Activated CD8-positive, alpha-beta memory T cell treated with anti-CD3 and anti-CD28 coated beads, Interleukin-2, amount 50 U/mL, for 24 hours (primary cell): ENCODE data around the gene PKD1L1.
"Not testable (repeated sequence)": the region's sequence is repeated elsewhere in the genome, so short reads cannot be mapped to it uniquely, and the experiment has no call there.

ENCODE experiments used
- DNase-seq: peaks from one replicate; pipeline ENCODE4 v3.0.0-alpha.2; 2020; ENCODE audit errors: extremely low read depth

PKD1L1 gene

DNA sequence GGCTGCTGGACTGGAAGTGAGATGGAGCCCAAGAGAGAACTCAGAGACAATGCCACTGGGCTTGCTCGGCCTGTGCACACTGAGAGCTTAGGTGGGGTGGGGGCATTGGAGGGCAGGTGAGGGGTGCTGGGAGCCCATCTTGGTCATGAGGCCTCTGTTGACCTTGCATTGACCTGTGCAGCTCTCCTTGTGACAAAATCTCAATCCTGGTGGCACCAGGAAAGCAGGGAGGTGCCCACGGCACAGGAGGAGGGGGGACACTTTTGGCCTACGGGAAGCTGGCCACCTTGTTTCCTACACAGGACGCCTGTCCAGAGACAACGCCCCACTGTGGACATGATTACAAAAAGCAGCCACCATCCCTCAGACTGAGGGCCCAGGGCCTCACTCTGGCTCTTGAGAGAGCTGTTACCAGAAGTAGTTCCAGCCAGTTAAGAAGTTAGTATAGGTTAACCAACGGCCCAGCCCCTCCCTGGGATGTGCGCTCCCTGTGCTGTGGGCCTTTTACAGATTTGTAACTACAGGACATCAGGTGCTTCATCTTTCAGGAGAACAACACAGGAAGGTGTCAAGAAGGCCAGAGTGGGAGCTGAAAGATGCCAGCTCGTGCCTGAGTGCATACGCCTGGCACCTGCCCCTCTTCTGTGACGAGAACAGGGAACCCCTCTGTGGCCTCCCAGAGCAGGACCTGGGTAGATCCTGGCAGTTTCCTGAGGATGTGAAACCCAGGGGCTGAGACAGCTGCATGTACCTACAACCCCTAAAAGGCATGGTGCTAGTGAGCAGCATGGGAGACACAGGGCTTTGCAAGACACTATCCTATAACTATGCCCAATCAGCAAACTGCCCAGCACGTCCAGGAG, 10.3 kb downstream of the PKD1L1 start:
- DNase-seq = no peak

DNA sequence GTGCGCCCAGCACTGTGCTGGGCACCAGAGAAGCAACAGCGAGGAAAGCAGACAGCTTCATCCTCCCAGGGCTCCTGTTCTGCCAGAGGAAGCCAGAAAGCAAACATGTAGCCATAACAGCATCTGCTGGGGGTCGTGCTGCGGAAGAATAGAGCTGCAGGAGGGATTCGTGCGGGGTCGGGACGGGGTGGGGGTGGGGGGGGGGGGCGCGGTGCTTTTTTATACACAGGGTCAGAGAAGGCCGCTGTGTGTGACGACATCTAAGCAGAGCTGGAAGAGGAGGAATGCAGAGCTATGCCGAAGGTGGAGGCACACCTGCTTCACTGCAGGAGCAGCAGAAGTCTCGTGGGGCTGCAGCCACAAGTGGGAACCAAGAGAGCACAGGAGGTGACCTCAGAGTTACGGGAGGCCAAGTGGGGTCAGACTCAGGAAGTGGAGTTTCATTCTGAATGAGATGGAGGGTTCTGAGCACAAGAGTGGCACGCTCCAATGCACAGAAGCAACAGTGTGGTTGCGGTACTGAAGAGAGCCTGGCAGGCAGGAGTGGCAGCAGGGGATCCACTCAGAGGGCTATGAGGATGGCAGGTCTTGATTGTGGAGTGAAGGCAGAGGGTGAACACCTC, 11.1 kb downstream of the PKD1L1 start:
- DNase-seq = no peak

- no peak for DNase-seq
Measured at GRCh38 chr7:47936323-47936722, 11.9 kb downstream of the PKD1L1 start.

DNA sequence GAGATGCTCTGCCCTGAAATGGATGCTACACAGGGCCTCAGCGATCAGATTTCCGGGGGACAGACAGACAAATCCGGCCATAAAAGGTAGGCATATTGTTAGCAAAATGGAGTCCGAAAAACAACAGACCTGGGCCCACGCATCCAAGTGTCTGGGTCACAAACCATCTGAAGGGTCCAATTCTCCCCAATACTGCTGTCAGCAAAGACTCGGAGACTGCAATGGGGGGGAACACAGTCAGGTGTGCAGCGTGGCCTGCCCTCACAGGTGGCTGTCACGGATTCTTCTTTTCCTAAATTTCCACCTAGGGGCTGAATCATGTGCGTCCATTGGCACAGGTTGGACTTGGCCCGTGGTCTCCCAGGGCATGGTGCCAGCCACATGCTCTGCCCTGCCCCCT, 12.9 kb downstream of the PKD1L1 start:
- DNase-seq = no peak

DNA sequence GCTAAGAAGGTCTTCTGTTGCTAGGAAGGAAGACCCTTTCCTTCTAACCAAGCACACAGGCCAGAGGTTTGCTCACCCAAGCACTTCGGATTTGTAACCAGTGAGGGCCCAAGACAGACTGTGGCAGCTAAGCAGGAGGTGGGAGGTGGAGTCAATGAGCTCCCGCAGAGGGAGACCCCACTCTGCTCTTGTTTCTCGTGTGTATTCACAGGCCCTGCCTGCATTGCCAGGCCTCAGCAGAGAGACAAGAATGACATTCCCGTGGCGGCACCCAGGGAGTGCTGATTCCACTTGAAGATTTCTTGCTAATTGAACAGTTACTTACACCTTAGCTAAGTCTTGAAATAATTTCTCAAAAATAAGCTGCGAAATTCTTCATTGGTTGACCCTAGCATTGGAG, 13.4 kb downstream of the PKD1L1 start:
- DNase-seq = no peak

DNA sequence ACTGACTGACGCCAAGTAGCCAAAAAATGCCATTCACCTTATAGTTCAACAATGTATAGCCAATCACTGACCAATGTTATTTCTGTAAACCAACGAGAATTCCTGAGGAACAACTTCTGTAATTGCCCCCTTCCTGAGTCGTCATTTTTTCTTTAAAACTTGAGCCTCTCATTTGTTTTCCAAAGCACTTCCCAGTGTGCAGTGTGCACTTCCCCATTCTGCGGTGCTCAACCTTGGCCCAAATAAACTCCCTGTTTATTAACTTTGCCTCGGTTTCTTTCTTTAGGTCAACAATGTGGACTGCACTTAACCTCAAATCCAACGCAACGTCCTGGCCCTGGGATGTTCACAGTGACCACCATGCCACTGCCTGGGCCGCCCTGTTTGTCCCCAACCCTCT, 15.1 kb downstream of the PKD1L1 start:
- no peak for DNase-seq

GRCh38 chr7:47932466-47933037, 15.7 kb downstream of the PKD1L1 start:
- DNase-seq = no peak

DNA sequence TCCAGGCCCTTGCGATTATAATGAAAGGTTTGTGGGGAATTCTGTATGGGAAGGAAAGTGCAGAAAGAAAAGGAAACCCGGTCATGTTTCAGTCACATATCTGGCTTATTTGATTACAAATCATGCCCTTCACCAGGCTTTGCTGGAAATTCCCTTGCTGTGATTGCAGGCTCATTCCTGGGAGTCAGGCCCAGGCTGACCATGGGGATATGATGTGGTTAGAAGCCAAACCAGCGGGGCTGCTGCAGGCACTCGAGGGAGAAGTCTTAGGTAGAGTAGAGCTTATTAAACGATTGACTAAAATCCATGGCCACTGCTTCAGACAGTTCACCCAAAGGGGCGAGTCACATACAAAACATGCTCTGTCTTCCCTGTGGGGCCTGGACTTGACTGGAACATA, 16.2 kb downstream of the PKD1L1 start:
- DNase-seq = no peak

GRCh38 chr7:47931005-47932004, 17.0 kb downstream of the PKD1L1 start:
- DNase-seq = no peak

- DNase-seq = no peak
Measured at GRCh38 chr7:47924266-47924665, 24.0 kb downstream of the PKD1L1 start.

DNA sequence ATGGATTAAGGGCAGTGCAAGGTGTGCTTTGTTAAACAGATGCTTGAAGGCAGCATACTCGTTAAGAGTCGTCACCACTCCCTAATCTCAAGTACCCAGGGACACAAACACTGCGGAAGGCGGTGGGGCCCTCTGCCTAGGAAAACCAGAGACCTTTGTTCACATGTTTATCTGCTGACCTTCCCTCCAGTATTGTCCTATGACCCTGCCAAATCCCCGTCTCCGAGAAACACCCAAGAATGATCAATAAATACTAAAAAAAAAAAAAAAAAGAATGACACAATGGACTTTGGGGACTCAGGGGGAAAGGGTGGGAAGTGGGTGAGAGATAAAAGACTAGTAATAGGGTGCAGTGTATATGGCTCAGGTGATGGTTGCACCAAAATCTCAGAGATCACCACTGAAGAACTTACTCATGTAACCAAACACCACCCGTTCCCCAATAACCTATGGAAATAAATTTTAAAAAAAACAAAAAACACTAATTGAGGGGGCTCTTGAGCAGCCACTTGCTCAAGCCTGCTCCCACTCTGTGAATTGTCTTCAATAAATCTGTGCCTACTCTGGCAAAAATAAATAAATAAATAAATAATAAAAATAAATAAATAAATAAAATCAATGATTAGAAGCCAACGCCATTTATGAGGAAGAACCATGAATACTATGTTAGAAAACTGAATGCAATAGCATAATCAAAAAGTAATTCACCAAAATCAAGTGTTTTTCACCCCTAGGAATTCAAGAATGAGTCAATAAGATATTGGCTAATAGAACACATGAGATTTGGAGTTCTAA, 25.0 kb downstream of the PKD1L1 start:
- not testable (repeated sequence) for DNase-seq

- not testable (repeated sequence) for DNase-seq
Measured at GRCh38 chr7:47916514-47916913, 31.8 kb downstream of the PKD1L1 start.

DNA sequence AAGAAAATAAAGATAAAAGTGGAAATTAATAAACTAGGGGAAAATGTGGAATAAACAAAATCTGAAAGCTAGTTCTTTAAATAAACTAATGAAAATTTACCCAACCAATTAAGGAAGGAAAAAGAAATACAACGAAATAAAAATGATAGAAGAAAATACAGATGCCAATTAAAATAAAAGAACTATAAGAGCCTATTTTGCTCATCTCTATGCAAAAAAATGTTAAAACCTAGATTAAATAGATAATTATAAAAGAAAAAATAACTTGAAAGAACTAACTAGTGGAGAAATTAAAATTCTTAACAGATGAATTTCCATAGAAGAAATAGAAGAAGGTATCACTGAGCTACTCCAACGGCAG, 32.7 kb downstream of the PKD1L1 start:
- DNase-seq = no peak

DNA sequence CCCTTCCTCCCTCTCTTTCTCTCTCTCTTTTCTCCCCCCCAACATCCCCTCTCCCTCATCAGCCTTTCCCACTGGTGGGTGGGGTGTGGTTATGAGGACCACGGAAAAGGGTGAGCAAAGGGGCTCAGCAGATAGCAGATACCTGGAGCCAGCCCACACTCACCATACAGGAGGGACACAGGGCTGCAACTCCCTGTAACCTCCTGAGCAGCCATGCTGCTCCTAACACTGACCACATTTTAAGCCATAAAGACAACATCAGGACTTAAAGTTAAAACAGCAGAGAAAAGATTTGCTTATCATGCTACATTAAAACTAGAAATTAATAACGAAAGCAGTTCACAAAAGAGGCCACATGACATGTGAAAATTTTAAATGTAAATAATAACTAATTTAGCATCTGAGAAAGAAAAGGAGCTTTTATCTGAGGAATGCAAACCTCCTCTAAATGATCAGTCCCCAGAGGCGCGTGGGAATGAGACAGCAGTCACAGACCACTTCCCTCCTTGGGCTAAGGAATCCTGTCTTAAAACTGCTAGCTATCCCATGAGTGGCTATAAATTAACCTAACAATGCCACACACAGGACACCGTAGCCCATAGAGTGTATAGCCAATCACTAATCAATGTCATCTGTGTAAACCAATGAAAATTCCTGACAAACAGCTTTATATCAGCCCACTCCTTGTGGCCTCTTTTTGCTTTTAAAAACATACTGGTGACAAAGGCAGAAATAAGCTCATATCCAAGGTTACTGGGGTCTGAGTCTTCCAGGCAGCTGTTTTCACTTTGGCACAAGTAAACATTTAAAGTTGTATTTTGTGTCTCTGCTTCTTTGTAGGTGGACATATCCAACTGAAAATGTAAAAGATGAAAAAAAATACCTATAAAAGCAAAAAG, 33.3 kb downstream of the PKD1L1 start:
- no peak for DNase-seq

DNA sequence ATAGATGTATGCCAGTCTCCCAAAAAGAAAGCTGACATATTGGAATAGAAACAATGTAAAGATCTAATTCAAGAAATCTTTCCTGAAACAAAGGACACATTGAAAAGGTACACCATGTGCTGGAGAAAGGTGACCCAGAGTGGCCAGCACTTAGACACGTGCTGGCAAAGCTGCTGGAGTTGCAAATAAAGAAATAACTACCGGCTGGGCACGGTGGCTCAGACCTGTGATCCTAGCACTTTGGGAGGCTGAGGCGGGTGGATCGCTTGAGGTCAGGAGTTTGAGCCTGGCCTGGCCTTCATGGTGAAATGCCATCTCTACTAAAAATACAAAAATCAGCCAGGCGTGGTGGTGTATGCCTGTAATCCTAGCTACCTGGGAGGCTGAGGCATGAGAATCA, 35.9 kb downstream of the PKD1L1 start:
- DNase-seq = no peak

- no peak for DNase-seq
Measured at GRCh38 chr7:47908720-47909119, 39.5 kb downstream of the PKD1L1 start.

GRCh38 chr7:47907981-47908616, 40.2 kb downstream of the PKD1L1 start:
- DNase-seq = no peak

DNA sequence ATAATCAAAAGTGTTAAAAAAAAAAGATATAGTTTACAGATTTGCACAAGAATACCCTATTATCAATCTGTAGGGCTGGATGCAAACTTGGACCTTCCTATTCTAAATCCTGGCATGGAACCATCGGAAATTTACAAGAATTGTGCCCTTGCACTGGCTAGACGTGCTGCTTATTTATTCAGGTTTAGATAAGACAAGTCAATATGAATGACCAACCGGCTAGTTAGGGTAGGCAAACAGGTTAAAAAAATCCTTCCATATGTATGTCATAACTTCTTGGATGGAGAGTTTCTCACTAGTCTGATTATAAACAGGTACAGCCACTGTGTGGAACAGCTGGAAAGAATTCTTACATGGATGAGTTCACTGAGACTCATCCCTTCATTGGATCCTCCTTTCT, 41.4 kb downstream of the PKD1L1 start:
- no peak for DNase-seq

GRCh38 chr7:47905076-47905920, 43.0 kb downstream of the PKD1L1 start:
- DNase-seq = no peak
